ENCODE results near the gene RETN.
A peak's percentile ranks its signal among the peaks of the same experiment; 100 is the strongest.

RETN gene, protein sequence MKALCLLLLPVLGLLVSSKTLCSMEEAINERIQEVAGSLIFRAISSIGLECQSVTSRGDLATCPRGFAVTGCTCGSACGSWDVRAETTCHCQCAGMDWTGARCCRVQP

DNA sequence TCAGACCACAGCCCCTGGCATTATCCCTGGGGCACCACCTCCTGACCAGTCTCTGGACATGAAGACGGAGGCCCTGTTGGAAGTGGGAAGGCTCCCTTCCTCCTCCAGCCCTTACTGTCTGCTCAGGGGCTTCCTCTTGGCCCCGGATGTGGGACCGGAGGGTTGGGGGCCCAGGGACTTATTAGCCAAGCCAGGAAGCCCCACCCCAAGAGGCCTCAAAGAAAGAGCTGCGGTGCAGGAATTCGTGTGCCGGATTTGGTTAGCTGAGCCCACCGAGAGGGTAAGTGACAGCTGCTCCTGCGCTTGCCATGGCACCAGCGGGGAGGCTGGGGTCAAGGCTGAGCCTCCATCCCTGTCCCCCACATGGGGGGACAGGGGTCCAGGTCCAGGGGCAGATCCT lies at the start of gene RETN:
RETN (plus strand) TSS at position 208 of the 400 bp plus-strand sequence. CDS start 278 bp downstream, outside the sequence.
- no peak for DNase-seq

GRCh38 chr19:7619671-7620441 lies 49.0 kb upstream of the RETN start:
- DNase-seq = no peak

GRCh38 chr19:7620442-7621412 lies 48.1 kb upstream of the RETN start:
- DNase-seq = no peak

DNA sequence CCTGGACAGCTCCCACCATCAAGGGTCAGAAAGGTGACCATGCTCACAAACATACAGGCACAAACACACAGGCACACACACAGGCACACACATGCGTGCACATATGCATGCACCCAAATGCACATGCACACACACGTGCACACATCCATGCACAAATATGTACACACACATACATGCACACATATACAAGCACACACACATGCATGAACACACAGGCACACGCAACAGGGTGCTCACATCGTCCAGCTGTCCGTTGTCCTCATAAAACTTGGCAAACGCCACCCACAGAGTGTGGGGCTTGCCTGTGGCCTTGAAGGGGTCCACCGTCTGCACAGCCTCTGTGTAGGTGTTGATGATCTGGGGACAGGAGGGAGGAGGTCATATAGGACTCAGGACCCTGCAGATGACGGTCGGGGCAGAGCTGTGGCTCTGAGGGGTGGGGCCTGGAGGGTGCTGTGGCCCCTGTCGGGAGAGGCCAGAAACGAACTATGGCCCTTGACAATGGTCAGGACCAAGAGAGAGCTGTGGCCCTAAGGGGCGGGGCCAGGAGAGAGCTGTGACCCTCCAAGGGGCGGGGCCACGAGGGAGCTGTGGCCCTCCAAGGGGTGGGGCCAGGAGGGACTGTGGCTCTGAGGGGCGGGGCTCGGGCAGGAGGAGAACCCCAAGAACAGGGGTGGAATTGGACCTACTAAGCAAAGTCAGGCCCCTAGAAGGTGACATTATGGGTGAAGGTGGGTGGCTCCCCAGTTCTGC lies 45.7 kb upstream of the RETN start:
- peak; percentile 9 for DNase-seq

DNA sequence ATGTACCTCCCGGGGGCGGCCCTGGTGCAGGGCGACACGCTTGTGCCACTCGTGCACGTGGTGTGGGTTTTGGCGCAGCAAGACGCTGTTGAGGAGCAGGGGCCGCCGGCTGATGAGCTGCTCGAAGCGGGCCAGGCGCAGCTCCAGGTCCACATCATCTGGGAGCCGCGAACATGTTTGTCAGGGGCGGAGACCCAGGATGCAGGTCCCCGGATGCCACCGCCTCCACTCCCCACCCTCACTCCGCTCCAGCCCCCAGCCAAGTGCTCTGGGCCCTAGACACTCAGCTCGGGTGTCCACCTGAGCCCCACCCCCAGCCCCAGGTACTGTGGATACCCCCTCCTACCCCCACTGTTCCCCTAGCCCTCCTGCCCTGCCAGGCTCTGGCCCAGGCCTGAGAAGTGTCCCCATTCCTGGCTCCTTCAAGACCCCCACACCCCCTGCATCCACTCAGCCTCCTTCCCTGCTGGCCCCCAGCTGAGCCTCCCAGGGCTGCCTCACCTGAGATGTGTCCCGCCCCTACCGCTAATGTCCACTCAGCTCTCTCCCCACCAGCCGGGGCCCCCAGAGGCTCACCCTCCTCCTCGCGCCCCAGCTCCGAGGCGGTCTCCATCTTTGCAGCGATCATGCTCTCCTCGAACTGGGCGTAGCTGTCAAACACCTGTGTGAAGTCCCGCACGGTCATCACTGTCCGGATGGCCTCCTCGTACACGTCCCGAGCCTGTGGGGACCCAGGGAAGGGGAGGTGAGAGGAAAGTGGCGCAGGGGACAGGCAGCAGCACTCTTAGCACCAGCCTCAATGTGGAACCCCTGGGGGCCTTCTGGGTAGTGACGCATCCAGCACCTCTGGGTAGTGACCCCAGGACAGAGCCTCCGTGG lies 44.9 kb upstream of the RETN start:
- no peak for DNase-seq

DNA sequence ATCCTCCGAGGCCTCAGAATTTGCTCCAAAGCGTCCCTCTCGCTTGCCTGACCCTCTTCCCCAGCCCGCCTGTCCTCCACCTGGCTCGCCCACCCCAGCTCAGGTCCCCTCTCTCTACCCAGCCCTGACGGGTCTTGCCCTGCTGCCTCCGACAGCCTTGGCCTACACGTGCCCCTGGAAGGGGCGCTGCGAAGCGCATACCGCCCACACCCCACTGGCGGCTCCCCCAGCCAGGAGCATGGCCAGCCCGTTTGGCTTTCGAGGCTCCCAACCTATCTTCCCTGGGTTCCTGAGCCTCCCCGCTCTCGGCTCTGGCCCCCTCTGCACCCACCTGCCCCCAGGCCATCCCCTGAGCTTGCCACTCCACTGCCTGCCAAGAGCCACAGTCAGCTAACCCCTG lies 44.0 kb upstream of the RETN start:
- no peak for DNase-seq

DNA sequence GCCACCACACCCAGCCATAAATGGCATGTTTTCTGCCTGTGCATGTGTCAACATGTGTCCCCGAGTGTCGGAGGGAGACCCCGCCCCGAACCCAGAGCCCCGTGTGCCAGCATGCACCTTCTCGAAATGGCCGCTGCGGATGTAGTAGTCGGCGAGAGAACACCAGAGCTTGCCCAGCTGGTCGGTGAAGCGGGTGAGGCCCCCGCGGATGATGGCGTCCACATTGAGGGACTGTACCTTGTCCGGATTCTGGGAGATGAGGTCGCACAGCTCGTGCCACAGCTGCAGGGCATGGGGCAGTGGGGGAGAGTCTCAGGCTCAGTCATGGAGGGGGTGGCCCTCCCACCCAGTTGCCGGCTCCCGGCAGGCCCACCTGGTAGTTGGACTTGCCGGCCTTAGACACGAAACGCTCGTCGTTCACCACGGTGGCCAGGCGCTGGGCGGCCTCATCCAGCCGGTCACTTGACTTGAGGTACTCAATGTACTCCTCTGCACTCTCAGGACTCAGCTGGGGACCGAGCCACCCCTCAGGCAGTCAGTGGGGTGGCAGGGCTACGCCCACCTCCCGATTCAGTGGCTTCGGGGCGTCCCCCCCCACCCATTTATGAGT lies 43.0 kb upstream of the RETN start:
- no peak for DNase-seq

DNA sequence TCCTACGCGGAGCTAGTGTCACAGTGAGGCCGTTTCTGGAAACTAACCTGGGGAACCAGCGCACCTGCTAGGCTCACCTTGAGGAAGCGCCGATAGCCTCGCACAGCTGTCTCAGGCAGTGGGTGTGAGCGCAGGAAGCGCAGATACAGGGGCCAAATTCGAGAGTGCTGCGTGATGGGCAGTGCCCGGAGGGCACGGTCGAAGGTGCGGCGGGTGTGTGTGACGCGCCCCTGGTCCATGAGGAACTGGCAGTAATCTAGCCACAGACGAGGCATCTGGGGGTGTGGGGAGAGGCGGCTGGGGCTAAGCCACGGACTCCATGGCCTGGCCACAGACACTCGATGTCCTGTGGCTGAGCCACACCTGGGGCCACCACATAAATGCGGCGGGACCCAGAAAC lies 41.7 kb upstream of the RETN start:
- no peak for DNase-seq

- no peak for DNase-seq
Measured at GRCh38 chr19:7628589-7629311, 40.1 kb upstream of the RETN start.

- peak; percentile 98 for DNase-seq
Measured at GRCh38 chr19:7629347-7630054, 39.3 kb upstream of the RETN start, which contains the start of the genes PET100 and XAB2. Gene PET100, plus strand, starts transcription at chr19:7629793. Its CDS starts 41 bp downstream, at chr19:7629834. Gene XAB2, minus strand, starts transcription at chr19:7629545. Its CDS starts 18 bp downstream, at chr19:7629527.

DNA sequence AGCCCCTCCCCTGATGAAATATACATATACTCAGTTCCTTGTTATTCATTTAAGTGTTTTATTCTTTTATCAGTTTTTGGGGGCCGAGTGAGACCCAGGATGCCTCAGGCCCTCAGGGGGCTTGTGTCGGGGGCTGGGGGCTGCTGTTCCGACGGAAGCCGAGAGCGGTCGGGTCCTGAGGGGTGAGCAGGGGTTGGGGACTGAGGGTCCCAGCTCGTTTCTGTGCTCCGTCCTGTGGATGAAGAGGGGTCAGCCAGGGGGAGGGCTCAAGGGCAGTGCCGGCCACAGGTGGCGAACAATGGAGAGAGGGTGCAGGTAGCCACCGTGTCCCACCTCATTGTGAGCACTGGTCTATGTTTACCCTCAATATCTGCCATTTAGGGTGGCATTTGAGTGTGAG lies 37.3 kb upstream of the RETN start:
- no peak for DNase-seq

- no peak for DNase-seq
Measured at GRCh38 chr19:7632340-7633203, 36.3 kb upstream of the RETN start.

DNA sequence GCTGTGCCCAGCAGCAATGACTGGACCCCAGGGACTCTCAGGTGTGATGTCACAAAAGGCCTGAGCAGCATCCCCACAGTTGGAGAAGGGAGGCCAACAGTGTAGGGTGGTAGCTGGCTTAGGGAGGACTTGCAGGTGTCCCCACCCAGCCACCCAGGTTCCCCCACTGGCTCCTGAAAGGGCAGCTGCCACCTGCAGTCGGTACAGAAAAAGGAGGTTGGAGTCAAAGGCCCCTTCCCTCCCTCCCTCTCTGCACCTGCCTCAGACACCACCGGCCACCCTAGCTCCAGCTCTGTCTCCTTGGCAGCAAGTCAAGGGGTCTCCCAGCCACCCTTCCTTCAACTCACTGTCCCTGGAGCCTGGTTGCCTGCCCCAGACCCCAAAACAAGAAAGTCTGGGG lies 35.2 kb upstream of the RETN start, which contains the start of gene PCP2:
PCP2 (minus strand) TSS at position 22 of the 400 bp plus-strand sequence. CDS start 262 bp downstream, outside the sequence.
- no peak for DNase-seq

GRCh38 chr19:7635670-7636069 lies 33.2 kb upstream of the RETN start:
- DNase-seq = no peak

DNA sequence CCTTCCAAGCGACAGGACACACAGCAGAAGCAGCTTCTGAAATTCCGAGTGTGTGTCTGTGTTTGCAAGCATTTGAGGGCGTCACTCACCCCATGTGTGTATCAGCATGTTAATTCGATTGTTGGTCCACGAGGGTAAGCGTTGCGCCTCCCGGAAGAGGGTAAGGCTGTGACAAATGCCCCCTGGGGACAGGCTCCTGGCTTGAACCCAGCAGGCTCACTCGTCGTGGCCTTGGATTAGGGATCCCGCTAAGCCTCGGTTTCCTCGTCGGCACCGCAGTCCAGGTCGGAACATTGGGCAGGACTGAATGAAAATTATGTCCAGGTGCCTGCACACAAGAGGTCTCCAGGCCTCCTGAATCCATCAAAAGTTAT lies 32.5 kb upstream of the RETN start:
- no peak for DNase-seq

DNA sequence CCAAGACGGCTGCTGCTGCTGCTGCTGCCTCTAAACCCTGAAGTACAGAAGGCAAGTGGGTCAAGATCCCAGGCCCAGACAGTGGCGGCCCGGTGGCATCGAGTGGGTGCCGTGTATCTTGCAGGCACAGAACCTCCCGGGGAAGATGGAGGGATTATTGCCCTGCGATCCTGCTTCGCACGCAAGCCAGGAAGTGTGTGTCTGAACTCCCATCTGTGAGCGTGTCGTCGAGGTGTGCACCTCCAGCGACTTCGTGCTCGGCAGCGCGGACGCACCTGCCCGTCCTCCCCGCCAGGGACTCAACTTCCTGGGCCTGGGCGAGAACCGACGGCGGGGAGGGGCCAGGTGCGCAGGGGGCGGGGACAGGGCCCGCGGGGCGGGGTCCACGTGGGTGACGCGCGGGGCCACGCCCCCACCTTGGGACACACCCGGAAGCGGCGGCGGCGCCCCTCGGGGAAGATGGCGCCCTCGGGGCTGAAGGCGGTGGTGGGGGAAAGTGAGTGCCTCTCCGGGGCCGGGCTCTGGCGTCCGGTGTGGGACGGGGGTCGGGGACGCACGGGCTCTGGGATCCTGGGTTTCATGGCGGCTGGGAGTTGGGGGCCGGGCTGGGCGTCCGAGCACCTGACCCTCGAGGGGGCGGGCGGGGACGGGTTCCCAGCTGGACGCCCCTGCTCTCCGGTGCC lies 32.0 kb upstream of the RETN start, which contains the start of gene STXBP2:
STXBP2 (plus strand) TSS at position 420 of the 683 bp plus-strand sequence; CDS start at position 460, 40 bp downstream.
- peak; percentile 93 for DNase-seq

- peak; percentile 22 for DNase-seq
Measured at GRCh38 chr19:7637374-7638256, 31.2 kb upstream of the RETN start.

Data from activated CD4-positive, alpha-beta T cell treated with anti-CD3 and anti-CD28 coated beads, Interleukin-2, Interleukin-6, amounts not matched to agents 100 ng/mL and 50 ng/mL, durations not matched to agents 16 hours and 8 hours (primary cell).